ENCODE measurements around the gene PRG2.

- TF ChIP-seq CTCF (IDR thresholded peaks at IDR 0.05) (no peak), TCF7L2 (IDR thresholded peaks at IDR 0.05; ENCODE audit: low read depth, low read length) (no peak), SIN3A (IDR thresholded peaks at IDR 0.05; ENCODE audit: borderline replicate concordance, insufficient read depth, low read depth, low read length) (no peak), REST (IDR thresholded peaks at IDR 0.05; ENCODE audit: insufficient read depth in 1 of 2, low read depth in 2 of 2, low read length in 1 of 2) (no peak)
Observed at GRCh38 chr11:57391539-57391938, 1.1 kb upstream of the PRG2 start.

Measured in Panc1 (cell line).